Measurements from ENCODE around the gene RFTN1. TPM values are rescaled to one million over a fixed set of nuclear protein-coding genes. Genes with fewer than 3 reads are reported as not detected.

RFTN1 gene
- total RNA-seq, 2 experiments from 2014 or later = 81.8 to 152 TPM

- H3K36me3 ChIP-seq (ENCODE audit: insufficient read depth, low read length) = peaks cover 72% of the 10 kb centered on the region
- ChIA-PET POLR2A (interaction anchor here (0.6 to 6.8 kb wide), 26 partner anchors 9 to 199 kb away, joined by 3 to 59 read pairs (median 4); partner anchors contain the start of gene RFTN1), CTCF (ENCODE audit: unreplicated experiment) (interaction anchor here (0.5 kb wide), 1 partner anchor 15 kb away, joined by 3 read pairs; no protein-coding TSS in a partner anchor)
- BruUV-seq (replicated peaks) = TSS peak; percentile 7
- H3K4me2 ChIP-seq (ENCODE audit: low read length) = peak overlapping the region; percentile 82
- no peak for TF ChIP-seq EZH2phosphoT487 (IDR thresholded peaks at IDR 0.05; ENCODE audit: borderline replicate concordance, low read depth, low read length)
- TF ChIP-seq CTCF (conservative IDR thresholded peaks at IDR 0.05; ENCODE audit: low read length) = no peak
- no peaks in the 10 kb centered on the region; the same call in 1 of the 2 replicates for H3K9me3 ChIP-seq (ENCODE audit: low read length)
- DNase-seq (ENCODE audit: low spot score) = peak; percentile 98
- peaks cover 89% of the 10 kb centered on the region for H3K79me2 ChIP-seq (ENCODE audit: insufficient read depth, low read depth, low read length)
- no peak overlapping the region for H2AFZ ChIP-seq (ENCODE audit: low read length)
- peak overlapping the region; percentile 58 for H3K4me3 ChIP-seq (ENCODE audit: low read depth, low read length, poor library complexity, severe bottlenecking)
- intact Hi-C loops (cut with micrococcal nuclease; ENCODE audit: unreplicated experiment) = loop anchor here (1.0 to 10.0 kb wide), 3 partner anchors 51 to 464 kb away; no protein-coding TSS in a partner anchor
- peak overlapping the region; percentile 98 for H3K27ac ChIP-seq (ENCODE audit: low read depth, low read length, poor library complexity, severe bottlenecking)
- no peaks in the 10 kb centered on the region for H3K9me2 ChIP-seq (ENCODE audit: insufficient read depth, low read length)
- no peaks in the 10 kb centered on the region for H4K20me1 ChIP-seq (ENCODE audit: insufficient read depth, low read length)
- peaks cover 98% of the 10 kb centered on the region for H3K4me1 ChIP-seq (ENCODE audit: insufficient read depth, low read length, poor library complexity, severe bottlenecking)
These were observed 82.5 kb downstream of the RFTN1 start for GRCh38 chr3:16430717-16431630.

- ChIA-PET CTCF (ENCODE audit: unreplicated experiment) (no interaction called here), POLR2A (interaction anchor here (0.6 to 6.8 kb wide), 10 partner anchors 9 to 856 kb away, joined by 3 to 59 read pairs (median 7); partner anchors contain the start of gene RFTN1)
- no peaks in the 10 kb centered on the region for H4K20me1 ChIP-seq (ENCODE audit: insufficient read depth, low read length)
- no peaks in the 10 kb centered on the region for H3K9me2 ChIP-seq (ENCODE audit: insufficient read depth, low read length)
- peaks cover 83% of the 10 kb centered on the region for H3K36me3 ChIP-seq (ENCODE audit: insufficient read depth, low read length)
- peaks cover 98% of the 10 kb centered on the region for H3K4me1 ChIP-seq (ENCODE audit: insufficient read depth, low read length, poor library complexity, severe bottlenecking)
- H3K4me3 ChIP-seq (ENCODE audit: low read depth, low read length, poor library complexity, severe bottlenecking) = no peak overlapping the region
- H3K27ac ChIP-seq (ENCODE audit: low read depth, low read length, poor library complexity, severe bottlenecking) = peak overlapping the region; percentile 98
- H2AFZ ChIP-seq (ENCODE audit: low read length) = no peak overlapping the region
- no peak for DNase-seq (ENCODE audit: low spot score)
- intact Hi-C loops (cut with micrococcal nuclease; ENCODE audit: unreplicated experiment) = no loop called here
- H3K9me3 ChIP-seq (ENCODE audit: low read length) = no peaks in the 10 kb centered on the region; the same call in 1 of the 2 replicates
- BruUV-seq (replicated peaks) = no TSS peak
- H3K4me2 ChIP-seq (ENCODE audit: low read length) = peak overlapping the region; percentile 82
- TF ChIP-seq CTCF (conservative IDR thresholded peaks at IDR 0.05; ENCODE audit: low read length) = no peak
- TF ChIP-seq EZH2phosphoT487 (IDR thresholded peaks at IDR 0.05; ENCODE audit: borderline replicate concordance, low read depth, low read length) = no peak
- H3K79me2 ChIP-seq (ENCODE audit: insufficient read depth, low read depth, low read length) = peaks cover 89% of the 10 kb centered on the region
These were observed 84.4 kb downstream of the RFTN1 start for GRCh38 chr3:16429086-16429485.

All from OCI-LY7 (cell line).